Measurements from ENCODE around the gene TAS2R9.

The TAS2R9 gene

GRCh38 chr12:10829994-10830393 is 20.0 kb upstream of the TAS2R9 start:
- ATAC-seq, result no peak
- TF ChIP-seq CSRNP3 (CRISPR knock-in tag; IDR thresholded peaks at IDR 0.05), result no peak
- TF ChIP-seq ISL1 (CRISPR knock-in tag; IDR thresholded peaks at IDR 0.05), result no peak
- no peak for TF ChIP-seq OSR1 (CRISPR knock-in tag; IDR thresholded peaks at IDR 0.05)
- TF ChIP-seq ZNF8 (CRISPR knock-in tag; IDR thresholded peaks at IDR 0.05), result no peak
- TF ChIP-seq GLIS3 (CRISPR knock-in tag; IDR thresholded peaks at IDR 0.05), result no peak
- TF ChIP-seq ZNF70 (CRISPR knock-in tag; IDR thresholded peaks at IDR 0.05), result no peak
- TF ChIP-seq ZNF565 (CRISPR knock-in tag; conservative IDR thresholded peaks at IDR 0.05; ENCODE audit: low read depth), result no peak
- TF ChIP-seq ZFP30 (CRISPR knock-in tag; IDR thresholded peaks at IDR 0.05), result no peak

GRCh38 chr12:10826258-10826657 is 16.3 kb upstream of the TAS2R9 start, which contains the start of gene TAS2R10:
TSS of gene TAS2R10 (minus strand) at chr12:10826358. CDS start at chr12:10826269, 89 bp downstream.
- no peak for ATAC-seq
- no peak for TF ChIP-seq TSHZ2 (CRISPR knock-in tag; IDR thresholded peaks at IDR 0.05)
- TF ChIP-seq GLIS3 (CRISPR knock-in tag; IDR thresholded peaks at IDR 0.05), result no peak

- TF ChIP-seq ZNF565 (CRISPR knock-in tag; conservative IDR thresholded peaks at IDR 0.05; ENCODE audit: low read depth) (no peak), TCF4 (CRISPR knock-in tag; IDR thresholded peaks at IDR 0.05; ENCODE audit: borderline replicate concordance) (no peak), TOX (CRISPR knock-in tag; IDR thresholded peaks at IDR 0.05; ENCODE audit: borderline replicate concordance) (no peak), PATZ1 (CRISPR knock-in tag; IDR thresholded peaks at IDR 0.05; ENCODE audit: borderline replicate concordance) (no peak), ZFP30 (CRISPR knock-in tag; IDR thresholded peaks at IDR 0.05) (no peak), CSRNP3 (CRISPR knock-in tag; IDR thresholded peaks at IDR 0.05) (no peak), BACH2 (CRISPR knock-in tag; IDR thresholded peaks at IDR 0.05; ENCODE audit: borderline replicate concordance) (no peak), PPARA (CRISPR knock-in tag; IDR thresholded peaks at IDR 0.05; ENCODE audit: borderline replicate concordance) (no peak), SNAI2 (CRISPR knock-in tag; IDR thresholded peaks at IDR 0.05) (no peak)
- no peak for ATAC-seq
These were observed 15.0 kb upstream of the TAS2R9 start for GRCh38 chr12:10824957-10825356.

- no peak for ATAC-seq
These were observed 2.0 kb upstream of the TAS2R9 start for GRCh38 chr12:10811883-10812536.

GRCh38 chr12:10807186-10807585 is 2.8 kb downstream of the TAS2R9 start, which contains the start of gene TAS2R8:
TSS of gene TAS2R8 (minus strand) at chr12:10807286. CDS start at chr12:10806980, 306 bp downstream.
- ATAC-seq, result no peak
- TF ChIP-seq PPARA (CRISPR knock-in tag; IDR thresholded peaks at IDR 0.05; ENCODE audit: borderline replicate concordance) (no peak), ZNF8 (CRISPR knock-in tag; IDR thresholded peaks at IDR 0.05) (no peak), ZNF70 (CRISPR knock-in tag; IDR thresholded peaks at IDR 0.05) (no peak), ARNTL (CRISPR knock-in tag; IDR thresholded peaks at IDR 0.05; ENCODE audit: borderline replicate concordance, low read depth) (no peak), POU6F1 (CRISPR knock-in tag; IDR thresholded peaks at IDR 0.05; ENCODE audit: borderline replicate concordance, low read depth) (no peak), ZFP3 (CRISPR knock-in tag; IDR thresholded peaks at IDR 0.05) (no peak), PATZ1 (CRISPR knock-in tag; IDR thresholded peaks at IDR 0.05; ENCODE audit: borderline replicate concordance) (no peak), TSHZ2 (CRISPR knock-in tag; IDR thresholded peaks at IDR 0.05) (no peak), ISL1 (CRISPR knock-in tag; IDR thresholded peaks at IDR 0.05) (no peak)

More at GRCh38 chr12:10811883-10812536, 2.0 kb upstream of the TAS2R9 start:
- TF ChIP-seq ZNF565 (CRISPR knock-in tag; conservative IDR thresholded peaks at IDR 0.05; ENCODE audit: low read depth) (no peak), GLIS3 (CRISPR knock-in tag; IDR thresholded peaks at IDR 0.05) (no peak)

All from SK-N-SH treated with all-trans-retinoic acid at 6 μM for 48 hours (cell line).